ENCODE data around the gene CTNNBL1.

CTNNBL1 gene

GRCh38 chr20:37777012-37777950, 83.5 kb downstream of the CTNNBL1 start:
- DNase-seq (ENCODE audit: low spot score), result no peak

DNA sequence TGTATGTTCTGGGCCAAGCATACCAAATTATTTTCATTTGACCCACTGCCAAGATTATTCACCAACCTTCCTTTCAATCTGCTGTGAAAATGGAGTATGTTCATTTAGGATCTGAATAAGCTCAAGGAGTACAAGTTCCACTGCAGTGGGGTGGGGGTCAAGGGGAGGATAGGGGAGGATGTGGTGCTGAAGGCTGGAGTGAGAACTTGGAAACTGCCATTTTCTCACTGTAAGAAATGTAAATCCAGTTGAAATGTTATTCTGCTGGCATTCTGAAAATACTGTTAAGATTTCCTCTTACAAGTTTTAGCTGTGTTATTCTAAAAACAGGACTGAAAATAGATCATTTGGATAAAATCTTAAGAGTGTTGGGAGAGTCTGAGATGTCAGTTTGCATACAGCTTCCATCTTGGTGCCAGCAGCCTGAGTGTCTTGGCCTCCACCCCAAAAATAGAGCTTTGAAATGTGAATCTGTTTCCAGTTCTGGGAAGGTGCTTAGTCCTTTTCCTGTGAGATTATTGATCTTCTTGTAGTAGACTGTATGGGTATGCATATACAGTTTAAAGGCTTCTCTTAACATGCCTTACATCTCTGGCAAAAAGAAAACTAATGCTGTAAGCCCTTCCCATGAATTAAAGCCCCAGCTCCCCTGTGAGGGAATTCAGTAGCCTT, 84.3 kb downstream of the CTNNBL1 start:
- no peak for DNase-seq (ENCODE audit: low spot score)

DNA sequence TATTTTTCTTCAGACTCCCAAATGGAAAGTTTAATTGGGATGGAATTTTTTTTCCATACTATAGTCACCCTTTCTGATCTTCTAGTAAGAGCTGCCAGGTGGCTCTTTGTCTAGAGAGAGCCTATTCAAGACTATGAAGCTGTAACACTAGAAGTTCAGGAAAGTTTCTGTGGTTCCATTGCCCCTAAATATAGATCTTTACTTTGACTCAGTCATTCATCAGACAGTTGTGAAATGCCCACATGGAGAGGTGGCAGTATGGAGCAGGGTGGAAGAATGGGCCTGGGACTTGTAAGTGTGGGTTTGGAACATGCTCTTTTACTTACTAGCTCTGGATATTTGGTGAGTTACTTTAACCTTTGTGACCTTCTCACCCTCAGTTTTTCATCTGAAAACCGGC, 87.8 kb downstream of the CTNNBL1 start:
- DNase-seq (ENCODE audit: low spot score), result no peak

DNA sequence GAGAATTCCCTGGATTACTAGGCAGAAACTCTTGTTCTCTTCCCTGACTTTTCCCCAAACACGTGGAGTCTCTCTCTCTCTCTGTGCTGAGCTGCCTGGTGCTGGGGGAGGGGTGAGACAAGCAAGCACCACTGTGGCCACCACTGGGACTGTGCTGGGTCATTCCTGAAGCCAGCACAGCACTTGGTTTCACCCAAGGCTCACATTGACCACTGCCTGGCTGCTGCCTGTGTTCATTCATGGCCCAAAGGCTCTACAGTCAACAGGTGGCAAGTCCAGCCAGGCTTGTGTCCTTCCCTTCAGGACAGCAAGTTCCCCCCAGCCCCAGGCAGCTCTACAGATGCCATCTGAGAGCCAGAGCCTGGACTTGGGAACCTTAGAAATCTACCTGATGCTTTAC, 92.2 kb downstream of the CTNNBL1 start:
- DNase-seq (ENCODE audit: low spot score), result no peak

- no peak for DNase-seq (ENCODE audit: low spot score)
Measured at GRCh38 chr20:37789408-37789807, 95.6 kb downstream of the CTNNBL1 start.

DNA sequence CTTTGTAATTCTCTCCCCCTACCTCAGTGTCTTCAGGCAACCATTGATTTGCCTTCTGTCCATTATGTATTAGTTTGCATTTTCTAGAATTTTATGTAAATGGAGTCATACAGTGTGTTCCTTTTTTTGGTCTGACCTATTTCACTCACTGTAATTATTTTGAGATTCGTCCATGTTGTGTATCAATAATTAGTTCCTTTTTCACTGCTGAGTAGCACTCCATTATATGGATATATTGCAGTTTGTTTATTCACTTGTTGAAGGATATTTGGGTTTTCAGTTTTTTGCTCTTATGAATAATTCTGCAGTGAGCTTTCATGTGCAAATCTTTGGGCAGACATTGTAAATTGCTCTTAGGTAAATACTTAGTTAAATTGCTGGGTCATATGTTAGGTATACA, 97.1 kb downstream of the CTNNBL1 start:
- no peak for DNase-seq (ENCODE audit: low spot score)

- no peak for DNase-seq (ENCODE audit: low spot score)
Measured at GRCh38 chr20:37796121-37796520, 102.3 kb downstream of the CTNNBL1 start.

DNA sequence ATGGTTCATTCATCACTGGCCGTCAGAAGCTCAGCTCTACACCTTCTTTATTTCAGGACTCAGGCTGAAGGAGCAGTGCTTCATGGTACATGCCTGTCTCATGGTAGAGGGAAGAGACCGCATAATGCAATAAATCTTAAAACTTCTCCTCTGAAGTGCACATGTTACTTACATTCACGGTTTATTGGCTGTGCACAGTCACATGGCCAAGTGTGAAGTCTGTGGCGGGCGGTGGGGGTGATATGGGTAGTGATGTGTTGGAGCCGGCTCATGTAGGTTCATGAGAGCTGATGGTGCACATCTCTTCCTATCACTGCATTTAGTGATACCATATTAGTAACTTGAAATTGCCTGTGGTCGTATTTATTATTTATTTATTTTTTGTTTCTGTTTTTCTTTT, 102.9 kb downstream of the CTNNBL1 start:
- DNase-seq (ENCODE audit: low spot score), result no peak

GRCh38 chr20:37797669-37798175, 103.9 kb downstream of the CTNNBL1 start:
- no peak for DNase-seq (ENCODE audit: low spot score)

GRCh38 chr20:37798312-37798711, 104.5 kb downstream of the CTNNBL1 start:
- no peak for DNase-seq (ENCODE audit: low spot score)

GRCh38 chr20:37800618-37801017, 106.8 kb downstream of the CTNNBL1 start:
- no peak for DNase-seq (ENCODE audit: low spot score)

DNA sequence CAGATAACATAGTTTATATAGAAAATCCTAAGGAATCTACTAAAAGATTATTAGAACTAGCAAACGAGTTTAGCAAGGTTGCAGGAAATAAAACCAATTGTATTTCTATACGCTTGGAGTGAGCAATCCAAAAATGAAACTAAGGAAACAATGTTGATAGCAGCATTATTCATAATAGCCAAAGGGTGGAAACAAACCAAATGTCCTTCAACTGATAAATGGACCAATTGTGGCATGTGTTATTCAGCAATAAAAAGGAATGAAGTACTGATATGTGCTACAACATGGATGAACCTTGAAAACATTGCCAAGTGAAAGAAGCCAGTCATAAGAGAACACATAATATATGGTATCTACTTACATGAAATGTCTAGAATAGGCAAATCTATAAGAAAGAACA, 108.1 kb downstream of the CTNNBL1 start:
- DNase-seq (ENCODE audit: low spot score), result no peak

GRCh38 chr20:37803438-37804307, 109.8 kb downstream of the CTNNBL1 start:
- no peak for DNase-seq (ENCODE audit: low spot score)

- DNase-seq (ENCODE audit: low spot score), result no peak
Measured at GRCh38 chr20:37804584-37805566, 111.0 kb downstream of the CTNNBL1 start.

DNA sequence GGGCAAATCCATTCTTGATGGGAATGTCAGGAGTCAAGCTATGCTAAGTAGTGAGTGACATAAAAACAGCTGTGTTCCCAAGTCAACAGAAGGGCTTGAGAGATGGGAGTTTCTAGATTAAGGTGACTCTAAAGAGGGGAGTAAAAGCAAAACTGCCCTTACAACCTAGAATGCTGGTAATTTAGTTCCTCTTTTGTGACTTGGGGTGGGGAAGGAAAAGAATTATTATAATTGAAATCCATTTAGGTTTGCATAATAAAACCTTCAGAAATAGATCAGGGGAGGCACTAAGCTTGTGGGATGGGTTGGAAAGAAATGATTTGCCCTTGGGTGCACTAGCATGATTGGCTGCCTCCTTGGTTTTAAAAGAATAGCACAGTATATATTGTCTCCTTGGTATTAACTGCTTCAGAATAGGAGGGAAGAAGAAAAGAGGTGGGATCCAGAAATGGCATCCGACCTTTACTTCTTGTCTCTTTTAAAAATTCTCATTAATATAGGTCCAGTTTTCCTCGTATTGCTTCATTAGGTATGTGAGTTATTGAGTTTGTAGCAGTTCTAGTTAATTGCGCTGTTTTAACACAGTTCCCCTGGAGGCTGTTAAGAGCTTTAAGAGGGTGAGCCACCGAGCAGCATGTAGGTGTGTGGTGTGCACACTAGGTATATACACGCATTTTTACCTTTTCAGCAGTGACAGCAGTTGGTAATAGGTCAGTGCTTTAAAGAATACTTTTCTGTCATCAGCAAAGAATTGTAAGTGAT, 113.8 kb downstream of the CTNNBL1 start:
- DNase-seq (ENCODE audit: low spot score), result no peak

GRCh38 chr20:37808233-37809070, 114.6 kb downstream of the CTNNBL1 start:
- no peak for DNase-seq (ENCODE audit: low spot score)

- DNase-seq (ENCODE audit: low spot score), result no peak
Measured at GRCh38 chr20:37810027-37810426, 116.2 kb downstream of the CTNNBL1 start.

- DNase-seq (ENCODE audit: low spot score), result no peak
Measured at GRCh38 chr20:37816003-37816402, 122.2 kb downstream of the CTNNBL1 start.

DNA sequence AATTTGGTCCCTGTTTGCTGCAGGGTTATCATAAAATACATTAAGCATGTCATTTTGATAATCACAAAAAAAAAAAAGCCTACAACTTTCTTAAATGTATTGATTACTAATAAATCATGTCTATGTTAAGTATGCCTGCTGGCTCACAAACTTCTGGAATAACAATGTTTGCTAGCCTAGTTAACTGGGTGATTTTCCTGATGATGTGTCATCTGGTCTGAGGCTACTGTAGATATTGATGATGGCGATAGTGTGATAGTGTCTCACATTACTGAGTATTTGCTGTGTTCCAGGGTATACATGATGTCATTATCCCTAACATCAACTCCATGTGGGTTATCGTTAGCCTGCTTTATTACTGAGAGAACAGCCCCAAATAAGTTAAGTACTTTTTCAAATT, 122.9 kb downstream of the CTNNBL1 start:
- DNase-seq (ENCODE audit: low spot score), result no peak
